Stimulated activated CD4-positive, alpha-beta T cell treated with anti-CD3 and anti-CD28 coated beads, Interleukin-12 subunit alpha, Interleukin-12 subunit beta, amount 100 ng/mL, for 24 hours (primary cell): ENCODE results near the gene ARPP19.
"Not testable (repeated sequence)": the region's sequence is repeated elsewhere in the genome, so short reads cannot be mapped to it uniquely, and the experiment has no call there.

Source experiments
- DNase-seq, 2 experiments: peaks; one replicate each; pipeline ENCODE4 v3.0.0-alpha.2; 2020; ENCODE audit warnings: low read depth in 2 of 2

ARPP19 gene

GRCh38 chr15:52512869-52513268 is 56.0 kb downstream of the ARPP19 start:
- not testable (repeated sequence) for DNase-seq

- no peak for DNase-seq
Measured at GRCh38 chr15:52511084-52511483, 57.7 kb downstream of the ARPP19 start.

DNA sequence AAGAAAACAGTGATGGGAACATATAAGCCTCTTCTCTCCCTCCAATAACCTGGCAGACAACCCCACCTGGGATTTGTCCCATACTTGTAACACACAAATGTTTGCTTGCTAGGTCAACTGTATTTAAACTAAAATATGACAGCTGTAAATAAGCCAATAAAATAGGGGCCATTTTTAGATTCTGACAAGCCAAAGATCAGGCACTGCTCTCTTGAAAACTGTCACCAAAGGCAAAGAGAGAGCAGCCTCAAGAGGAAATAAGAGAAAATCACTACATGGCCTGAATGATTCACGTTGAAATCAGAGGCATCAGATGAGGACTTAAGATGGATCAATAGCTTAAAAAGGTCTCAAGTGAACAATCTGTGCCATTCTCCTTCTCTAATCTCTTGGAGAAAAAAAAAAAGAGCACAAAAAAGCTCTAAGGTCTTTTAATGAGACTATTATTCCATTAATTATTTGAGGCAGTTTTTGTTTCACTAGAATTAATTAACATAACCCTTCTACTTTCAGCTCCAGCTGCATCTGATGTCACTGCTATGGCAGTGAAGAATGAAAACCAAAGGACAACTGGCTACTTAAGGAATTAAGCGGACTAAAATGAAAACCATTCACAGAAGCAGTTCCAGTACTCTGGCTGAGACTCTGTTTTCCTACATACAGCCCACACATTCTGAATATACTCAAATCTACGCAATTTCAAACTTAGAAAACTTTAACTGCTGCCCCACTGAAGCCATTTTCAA is 59.2 kb downstream of the ARPP19 start:
- DNase-seq: no peak

- no peak for DNase-seq
Measured at GRCh38 chr15:52506549-52506948, 62.3 kb downstream of the ARPP19 start.

- DNase-seq: no peak
Measured at GRCh38 chr15:52505151-52505550, 63.7 kb downstream of the ARPP19 start.

- DNase-seq: no peak
Measured at GRCh38 chr15:52503788-52504496, 64.9 kb downstream of the ARPP19 start.

DNA sequence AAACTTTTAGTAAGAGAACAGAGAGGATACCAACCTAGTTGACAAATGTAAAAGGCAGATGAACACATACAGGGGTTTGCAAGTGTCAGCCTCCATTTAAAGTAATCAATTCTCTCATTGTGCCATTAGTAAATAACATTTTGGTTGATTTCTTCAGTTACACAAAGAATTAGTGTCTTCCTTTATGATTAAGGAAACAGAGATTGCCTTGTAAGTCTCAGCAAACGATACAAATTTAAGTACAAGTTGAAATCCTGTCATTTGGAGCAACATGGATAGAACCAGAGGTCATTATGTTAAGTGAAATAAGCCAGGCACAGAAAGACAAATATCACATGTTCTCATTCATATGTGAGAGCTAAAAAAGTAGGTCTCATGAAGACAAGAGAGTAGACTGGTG is 66.2 kb downstream of the ARPP19 start:
- no peak for DNase-seq

GRCh38 chr15:52499506-52499905 is 69.3 kb downstream of the ARPP19 start:
- no peak for DNase-seq

DNA sequence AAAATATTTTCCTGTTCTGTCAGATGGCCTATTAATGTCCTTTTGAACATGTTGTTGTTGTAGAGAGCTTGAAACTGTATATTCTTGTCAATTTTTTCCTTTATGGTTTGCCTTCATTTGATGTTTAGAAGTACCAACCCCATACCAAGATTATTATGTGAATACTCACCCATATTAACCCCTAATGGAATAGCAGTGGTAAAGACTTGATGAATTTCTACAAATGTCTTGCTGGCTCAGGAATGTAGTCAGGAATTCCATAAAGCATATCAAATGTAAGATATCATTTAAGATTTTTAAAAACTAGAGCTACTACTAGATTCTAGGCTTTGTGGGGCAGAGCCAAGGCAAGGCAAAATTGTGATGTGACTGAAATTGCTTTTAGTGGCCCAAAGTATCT is 70.1 kb downstream of the ARPP19 start:
- DNase-seq: no peak
